ENCODE data around the gene SLIT2. TPM values are rescaled to one million over a fixed set of nuclear protein-coding genes. Genes with fewer than 3 reads are reported as not detected.

SLIT2 gene
- total and polyA plus RNA-seq, 8 donors, result 0.68 to 9.1 (median 1.4) TPM

DNA sequence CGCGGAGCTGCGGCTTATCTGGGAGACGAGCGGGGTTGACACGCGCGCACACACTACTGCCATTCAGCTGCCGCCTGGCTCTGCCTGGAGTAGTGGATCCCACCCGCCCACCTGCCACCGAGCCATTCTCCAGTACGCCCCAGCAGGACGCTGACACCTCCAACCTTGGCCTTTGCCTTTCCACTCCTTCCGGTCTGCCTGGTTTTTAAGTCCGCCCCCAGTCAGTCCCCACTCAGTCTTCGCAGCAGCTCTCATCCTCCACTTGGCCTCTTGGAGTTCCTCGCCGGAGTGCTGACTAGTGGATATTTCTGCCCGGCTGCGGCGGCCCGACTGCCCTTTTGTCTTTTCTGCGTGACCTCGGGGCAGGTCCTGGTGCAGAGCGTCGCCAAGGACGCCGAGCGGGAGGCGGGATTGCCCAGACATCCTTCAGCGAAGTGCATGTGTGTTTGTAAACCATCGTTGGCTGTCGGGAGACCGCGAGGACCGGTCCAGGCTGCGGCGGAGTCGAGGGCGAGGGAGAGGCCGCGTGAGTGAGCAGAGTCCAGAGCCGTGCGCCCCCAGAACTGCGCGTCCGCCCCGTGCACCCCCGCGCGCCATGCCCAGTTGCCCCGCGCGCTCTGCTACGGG is 1.1 kb downstream of the SLIT2 start:
- H3K4me1 ChIP-seq, result peaks cover 0 to 14% (median 11%) of the 10 kb centered on the region in 3 donors
- ATAC-seq, result peak; percentile 5 to 11 (median 8)
- H3K4me3 ChIP-seq, result peak overlapping the region; percentile 53 to 66 (median 60)
- intact Hi-C loops (cut with DNase I), result no loop called here
- peak in 4 of 6 donors; percentile 2 to 75 (median 46) for DNase-seq
- H3K27ac ChIP-seq, result no peak overlapping the region
- TF ChIP-seq, protein P1, sequence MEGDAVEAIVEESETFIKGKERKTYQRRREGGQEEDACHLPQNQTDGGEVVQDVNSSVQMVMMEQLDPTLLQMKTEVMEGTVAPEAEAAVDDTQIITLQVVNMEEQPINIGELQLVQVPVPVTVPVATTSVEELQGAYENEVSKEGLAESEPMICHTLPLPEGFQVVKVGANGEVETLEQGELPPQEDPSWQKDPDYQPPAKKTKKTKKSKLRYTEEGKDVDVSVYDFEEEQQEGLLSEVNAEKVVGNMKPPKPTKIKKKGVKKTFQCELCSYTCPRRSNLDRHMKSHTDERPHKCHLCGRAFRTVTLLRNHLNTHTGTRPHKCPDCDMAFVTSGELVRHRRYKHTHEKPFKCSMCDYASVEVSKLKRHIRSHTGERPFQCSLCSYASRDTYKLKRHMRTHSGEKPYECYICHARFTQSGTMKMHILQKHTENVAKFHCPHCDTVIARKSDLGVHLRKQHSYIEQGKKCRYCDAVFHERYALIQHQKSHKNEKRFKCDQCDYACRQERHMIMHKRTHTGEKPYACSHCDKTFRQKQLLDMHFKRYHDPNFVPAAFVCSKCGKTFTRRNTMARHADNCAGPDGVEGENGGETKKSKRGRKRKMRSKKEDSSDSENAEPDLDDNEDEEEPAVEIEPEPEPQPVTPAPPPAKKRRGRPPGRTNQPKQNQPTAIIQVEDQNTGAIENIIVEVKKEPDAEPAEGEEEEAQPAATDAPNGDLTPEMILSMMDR (IDR thresholded peaks at IDR 0.05), result no peak
- no peaks in the 10 kb centered on the region for H3K36me3 ChIP-seq
- FAIRE-seq, result no peak
- peaks cover 0 to 21% (median 4%) of the 10 kb centered on the region in 4 donors for H3K27me3 ChIP-seq
- WGBS, 2 donors, result 1 to 2% methylated on average over 43 to 55 of the region's 55 CpGs
- H3K9me3 ChIP-seq, result no peaks in the 10 kb centered on the region

DNA sequence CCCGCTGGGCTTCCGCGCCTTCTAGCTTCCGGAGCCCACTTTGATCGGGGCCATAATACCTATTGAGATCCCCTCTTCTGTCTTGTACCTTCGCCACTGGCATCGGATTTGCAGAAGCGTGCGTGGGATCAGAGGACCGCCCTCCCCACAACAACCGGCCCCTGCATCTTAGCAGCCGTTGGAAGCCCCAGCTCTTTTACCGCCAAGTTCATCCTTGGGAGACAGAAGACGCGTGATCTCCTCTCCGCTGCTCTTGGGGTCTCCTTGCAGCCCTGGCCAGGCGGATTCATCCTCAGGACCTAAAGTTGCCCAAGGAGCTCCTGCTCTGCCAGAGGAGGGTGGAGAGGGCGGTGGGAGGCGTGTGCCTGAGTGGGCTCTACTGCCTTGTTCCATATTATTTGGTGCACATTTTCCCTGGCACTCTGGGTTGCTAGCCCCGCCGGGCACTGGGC is 1.6 kb downstream of the SLIT2 start:
- 2 to 4% methylated on average over 21 of the region's 21 CpGs for WGBS, 2 donors
- FAIRE-seq (no peak), ATAC-seq (no peak), DNase-seq (peak in 2 of 6 donors; percentile 7 to 61)
- no peak overlapping the region for H3K27ac ChIP-seq
- intact Hi-C loops (cut with DNase I), result no loop called here
- H3K4me1 ChIP-seq, result peaks cover 0 to 14% (median 11%) of the 10 kb centered on the region in 3 donors
- TF ChIP-seq, protein P1 (IDR thresholded peaks at IDR 0.05), result no peak
- peak overlapping the region; percentile 53 to 66 (median 60) for H3K4me3 ChIP-seq
- H3K9me3 ChIP-seq, result no peaks in the 10 kb centered on the region
- peaks cover 0 to 26% (median 4%) of the 10 kb centered on the region in 4 donors for H3K27me3 ChIP-seq
- H3K36me3 ChIP-seq, result no peaks in the 10 kb centered on the region

DNA sequence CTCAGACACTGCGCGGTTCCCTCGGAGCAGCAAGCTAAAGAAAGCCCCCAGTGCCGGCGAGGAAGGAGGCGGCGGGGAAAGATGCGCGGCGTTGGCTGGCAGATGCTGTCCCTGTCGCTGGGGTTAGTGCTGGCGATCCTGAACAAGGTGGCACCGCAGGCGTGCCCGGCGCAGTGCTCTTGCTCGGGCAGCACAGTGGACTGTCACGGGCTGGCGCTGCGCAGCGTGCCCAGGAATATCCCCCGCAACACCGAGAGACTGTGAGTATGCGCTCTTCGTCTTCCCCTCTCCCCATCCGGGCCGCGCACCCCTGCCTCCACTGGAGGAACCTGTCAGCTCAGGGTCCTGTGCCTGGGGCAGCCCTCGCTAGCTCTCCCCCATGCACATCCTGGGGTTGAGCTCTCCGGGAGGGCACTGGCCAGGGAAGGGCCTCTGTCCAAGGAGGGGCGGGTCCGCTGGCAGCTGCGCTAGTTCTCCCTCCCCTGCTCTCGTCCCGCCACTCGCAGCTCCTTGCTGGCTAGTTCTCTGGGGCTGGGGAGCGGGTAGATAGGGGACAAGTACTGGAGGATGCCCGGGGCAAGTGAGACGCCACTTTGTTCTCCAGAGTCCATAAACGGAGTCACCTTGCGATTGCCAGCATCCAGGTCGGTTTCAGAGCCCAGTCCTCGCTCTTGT is 2.2 kb downstream of the SLIT2 start:
- intact Hi-C loops (cut with DNase I), result no loop called here
- Histone ChIP-seq H3K27me3 (peaks cover 0 to 28% (median 4%) of the 10 kb centered on the region in 4 donors), H3K4me1 (peaks cover 0 to 14% (median 11%) of the 10 kb centered on the region in 3 donors), H3K36me3 (no peaks in the 10 kb centered on the region), H3K4me3 (peak overlapping the region in 3 of 4 donors; percentile 38 to 66 (median 66)), H3K27ac (no peak overlapping the region), H3K9me3 (no peaks in the 10 kb centered on the region)
- WGBS, 2 donors, result 1% methylated on average over 40 to 43 of the region's 43 CpGs
- DNase-seq, result peak in 4 of 6 donors; percentile 2 to 78 (median 50)
- ATAC-seq, result peak in 1 of 4 donors; percentile 4
- FAIRE-seq, result no peak
- TF ChIP-seq, protein P1 (IDR thresholded peaks at IDR 0.05), result no peak

DNA sequence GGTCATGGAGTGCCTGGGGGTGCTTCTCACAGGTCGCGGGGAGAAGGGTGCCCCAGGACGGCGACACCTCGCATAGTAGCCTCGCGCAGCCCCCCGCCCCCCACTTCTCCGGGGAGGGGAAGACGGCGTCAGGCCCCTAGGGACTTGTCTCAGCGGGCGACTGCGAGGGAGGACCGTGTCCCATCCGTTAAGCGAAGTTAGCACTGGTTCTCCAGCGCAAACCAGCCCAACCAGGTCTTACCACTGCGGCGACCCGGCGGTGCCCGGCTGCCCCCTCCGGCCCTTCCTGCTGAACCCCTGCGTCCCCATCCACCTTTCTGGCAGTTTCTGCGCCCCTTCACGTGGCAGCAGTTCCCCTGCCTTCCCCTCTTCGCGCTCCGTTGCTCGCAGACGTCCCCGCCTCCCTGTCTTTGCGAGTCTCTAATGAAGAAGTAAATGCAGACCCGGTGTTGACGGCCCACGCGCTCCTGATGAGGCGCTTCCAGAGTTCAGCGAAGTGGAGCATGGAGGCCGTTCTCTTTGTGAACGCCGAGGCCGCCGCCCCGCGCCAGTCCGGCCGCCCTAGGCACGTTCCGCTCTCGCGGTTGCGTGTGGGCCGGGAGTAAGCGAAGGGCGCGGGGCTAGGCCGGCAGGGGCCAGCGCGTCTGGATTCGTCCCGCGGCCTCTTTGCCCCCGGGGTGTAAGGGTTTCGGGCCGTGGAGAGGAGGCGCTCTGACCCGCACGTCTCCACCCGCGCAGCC is 3.0 kb downstream of the SLIT2 start:
- DNase-seq, result peak in 4 of 6 donors; percentile 3 to 68 (median 43)

More for the DNA sequence above, 3.0 kb downstream of the SLIT2 start:
- Histone ChIP-seq H3K4me1 (peaks cover 0 to 14% (median 11%) of the 10 kb centered on the region in 3 donors), H3K36me3 (no peaks in the 10 kb centered on the region), H3K27ac (no peak overlapping the region), H3K4me3 (peak overlapping the region in 3 of 4 donors; percentile 38 to 66 (median 66)), H3K27me3 (peaks cover 0 to 31% (median 4%) of the 10 kb centered on the region in 4 donors), H3K9me3 (no peaks in the 10 kb centered on the region)
- FAIRE-seq, result no peak
- no peak for ATAC-seq
- intact Hi-C loops (cut with DNase I), result no loop called here
- TF ChIP-seq, protein P1 (IDR thresholded peaks at IDR 0.05), result no peak
- WGBS, 2 donors, result 8 to 12% methylated on average over 61 to 72 of the region's 72 CpGs
